ENCODE results near the gene NCAPG2. TPM values are rescaled to one million over a fixed set of nuclear protein-coding genes. Genes with fewer than 3 reads are reported as not detected.

The NCAPG2 gene
- total RNA-seq, 1 donor, result 35.0 TPM

DNA sequence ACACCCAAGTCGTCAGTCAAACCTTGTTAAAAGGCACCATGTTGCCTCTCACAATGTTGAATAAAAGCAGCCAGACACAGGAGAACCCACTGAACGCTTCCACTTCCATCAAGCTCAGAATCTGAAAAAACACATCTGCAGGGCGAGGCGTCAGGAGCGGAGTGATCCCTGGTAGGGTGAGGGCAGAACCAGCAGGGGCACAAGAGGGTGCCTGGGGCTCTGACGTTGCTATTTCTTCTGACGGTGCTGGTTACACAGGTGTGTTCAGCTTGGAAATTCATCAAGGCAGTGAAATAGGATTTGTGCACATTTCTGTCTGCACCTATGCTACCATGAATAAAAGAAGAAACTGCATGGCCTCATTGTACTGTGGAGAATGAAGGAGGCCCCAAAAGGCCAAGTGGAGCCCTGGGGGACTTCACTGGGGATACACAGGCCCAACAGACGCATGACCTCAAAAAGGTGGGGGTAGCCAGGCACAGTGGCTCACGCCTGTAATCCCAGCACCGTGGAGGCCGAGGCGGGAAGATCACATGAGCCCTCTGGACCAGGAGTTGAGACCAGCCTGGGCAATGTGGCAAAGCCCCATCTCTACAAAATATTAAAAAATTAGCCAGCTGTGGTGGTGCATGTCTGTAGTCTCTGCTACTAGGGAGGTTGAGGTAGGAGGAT is 19.2 kb upstream of the NCAPG2 start:
- TF ChIP-seq CTCF (IDR thresholded peaks at IDR 0.05; ENCODE audit: insufficient read depth, low read length), result no peak
- H3K4me3 ChIP-seq (ENCODE audit: low read depth, low read length), result no peak overlapping the region
- no peak for DNase-seq (ENCODE audit: low read depth)

- TF ChIP-seq CTCF (IDR thresholded peaks at IDR 0.05; ENCODE audit: insufficient read depth, low read length), result no peak
- no peak for DNase-seq (ENCODE audit: low read depth)
- H3K4me3 ChIP-seq (ENCODE audit: low read depth, low read length), result no peak overlapping the region
Observed at GRCh38 chr7:158723266-158723665, 18.7 kb upstream of the NCAPG2 start.

- no peak overlapping the region for H3K4me3 ChIP-seq (ENCODE audit: low read depth, low read length)
- no peak for TF ChIP-seq CTCF (IDR thresholded peaks at IDR 0.05; ENCODE audit: insufficient read depth, low read length)
- no peak for DNase-seq (ENCODE audit: low read depth)
Observed at GRCh38 chr7:158722574-158723237, 18.1 kb upstream of the NCAPG2 start.

DNA sequence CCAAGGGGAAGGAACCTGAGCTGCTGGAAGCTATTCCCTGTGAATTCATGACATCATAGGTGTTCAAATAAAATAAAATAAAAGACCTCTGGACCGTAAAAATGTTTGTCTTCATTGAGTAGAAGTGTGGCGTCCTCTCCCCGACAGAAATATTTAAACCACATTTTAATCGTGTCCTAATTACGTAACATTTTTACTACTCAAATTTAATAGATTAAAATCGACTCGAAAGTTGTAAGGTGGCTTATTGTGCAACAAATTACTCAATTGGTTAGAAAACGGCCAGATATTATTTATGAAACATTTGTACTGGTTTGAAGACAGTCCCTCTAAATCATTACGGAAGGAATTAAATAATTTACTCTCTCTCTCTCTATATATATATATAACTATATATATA is 15.5 kb upstream of the NCAPG2 start:
- no peak overlapping the region for H3K4me3 ChIP-seq (ENCODE audit: low read depth, low read length)
- TF ChIP-seq CTCF (IDR thresholded peaks at IDR 0.05; ENCODE audit: insufficient read depth, low read length), result no peak
- DNase-seq (ENCODE audit: low read depth), result no peak

DNA sequence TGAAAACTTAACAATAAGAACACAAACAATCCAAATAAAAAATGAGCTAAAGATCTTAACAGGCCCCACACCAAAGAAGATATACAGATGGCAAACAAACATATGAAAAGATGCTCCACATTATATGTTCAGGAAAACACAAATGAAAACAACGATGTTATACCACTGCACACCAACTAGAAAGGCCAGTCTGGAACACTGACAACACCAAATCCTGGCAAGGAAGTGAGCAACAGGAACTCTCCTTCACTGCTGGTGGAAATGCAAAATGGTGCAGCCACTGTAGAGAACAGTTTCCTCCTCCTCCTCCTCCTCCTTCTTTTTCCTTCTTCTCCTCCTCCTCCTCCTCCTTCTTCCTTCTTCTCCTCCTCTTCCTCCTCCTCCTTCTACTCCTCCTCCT is 12.2 kb upstream of the NCAPG2 start:
- TF ChIP-seq CTCF (IDR thresholded peaks at IDR 0.05; ENCODE audit: insufficient read depth, low read length), result no peak
- no peak overlapping the region for H3K4me3 ChIP-seq (ENCODE audit: low read depth, low read length)
- DNase-seq (ENCODE audit: low read depth), result no peak

DNA sequence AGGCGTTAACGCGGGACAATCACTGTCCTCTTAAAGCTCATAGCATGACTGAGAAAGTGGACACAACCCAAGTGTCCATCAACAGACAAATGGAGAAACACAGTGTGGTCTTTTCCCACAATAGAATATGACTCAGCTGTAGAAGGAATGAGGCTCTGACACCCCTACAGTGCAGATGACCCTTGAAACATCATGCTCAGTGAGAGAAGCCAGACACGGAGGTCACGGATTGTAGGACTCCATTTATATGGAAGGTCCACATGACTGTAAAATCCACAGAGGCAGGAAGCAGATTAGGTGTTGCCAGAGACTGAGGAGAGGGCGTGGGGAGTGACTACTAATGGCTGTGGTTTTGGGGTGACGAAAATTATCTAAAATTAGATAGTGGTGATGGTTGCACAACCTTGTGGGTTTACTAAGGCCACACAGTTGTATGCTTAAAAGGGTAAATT is 6.1 kb upstream of the NCAPG2 start:
- no peak overlapping the region for H3K4me3 ChIP-seq (ENCODE audit: low read depth, low read length)
- peak; percentile 95 for DNase-seq (ENCODE audit: low read depth)

More for the DNA sequence above, 6.1 kb upstream of the NCAPG2 start:
- no peak for TF ChIP-seq CTCF (IDR thresholded peaks at IDR 0.05; ENCODE audit: insufficient read depth, low read length)
